Left renal pelvis (tissue), 4 donors: ENCODE measurements around the gene RAMAC. TPM values are rescaled to one million over a fixed set of nuclear protein-coding genes. Genes with fewer than 3 reads are reported as not detected.
"Not testable (repeated sequence)": the region's sequence is repeated elsewhere in the genome, so short reads cannot be mapped to it uniquely, and the experiment has no call there.

Experiments used
- DNase-seq, 4 donors: peaks; one replicate each; pipeline ENCODE4 v3.0.0-alpha.2; 2013; ENCODE audit warnings: low read depth in 4 of 4, low spot score in 3 of 4
- polyA plus RNA-seq, 4 donors: library from polyadenylated mRNA; unstranded; fragments of 120-200 nt; gene quantifications; one replicate each; pipeline ENCODE4 v1.2.1, GENCODE V29; 2013; ENCODE audit not compliant: insufficient read length in 4 of 4

The RAMAC gene
- polyA plus RNA-seq, 4 donors = 30.9 to 47.4 (median 41.7) TPM

DNA sequence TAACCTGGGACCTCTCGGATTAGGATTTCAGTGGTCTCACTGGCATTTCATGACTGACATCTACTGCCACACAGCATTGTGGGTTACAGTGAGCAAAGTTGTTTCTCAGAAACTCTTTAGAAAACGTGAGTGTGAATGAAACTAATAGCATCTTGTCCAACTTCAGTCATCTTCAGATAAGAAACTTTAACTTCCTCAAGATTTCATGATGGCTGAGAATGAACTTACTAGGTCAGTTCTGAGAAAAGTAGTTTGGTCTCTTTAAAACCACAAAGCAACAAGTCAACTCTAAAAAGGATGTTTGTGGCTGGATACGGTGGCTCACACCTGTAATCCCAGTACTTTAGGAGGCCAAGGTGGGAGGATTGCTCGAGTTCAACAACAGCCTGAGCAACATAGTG, 19.3 kb upstream of the RAMAC start:
- DNase-seq = no peak

DNA sequence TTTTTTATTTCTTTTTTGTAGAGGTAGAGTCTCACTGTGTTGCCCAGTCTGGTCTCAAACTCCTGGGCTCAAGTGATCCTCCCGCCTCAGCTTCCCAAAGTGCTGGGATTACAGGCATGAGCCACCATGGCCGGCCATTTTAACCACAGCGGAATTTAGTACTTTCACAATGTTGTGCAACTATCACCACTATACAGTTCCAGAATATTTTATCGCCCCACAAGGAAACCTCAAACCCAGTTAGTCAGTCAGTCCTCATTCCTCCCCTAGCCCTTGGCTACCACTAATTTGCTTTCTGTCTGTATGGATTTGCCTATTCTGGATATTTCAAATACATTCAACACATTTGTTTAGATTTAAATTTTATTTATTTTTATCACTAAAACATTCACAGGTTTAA, 17.9 kb upstream of the RAMAC start:
- no peak for DNase-seq

DNA sequence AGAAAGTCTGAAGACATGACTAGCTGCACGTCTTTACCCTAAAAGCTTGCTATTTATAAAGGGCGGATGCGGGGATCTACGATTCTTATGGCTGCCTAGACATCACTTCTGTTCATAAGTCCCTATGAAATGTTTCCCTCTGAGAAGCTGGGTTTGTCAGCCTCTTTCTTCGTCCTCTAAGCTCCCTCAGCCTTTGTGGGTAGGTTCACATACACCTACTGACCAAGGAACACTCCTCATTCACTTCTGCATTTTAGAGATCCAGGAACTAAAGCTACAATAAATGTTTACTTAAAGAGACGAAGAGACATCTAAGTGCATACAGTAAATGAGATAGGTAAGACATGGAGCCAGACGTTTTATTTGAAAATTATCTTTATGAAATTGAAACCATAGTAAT, 16.7 kb upstream of the RAMAC start:
- DNase-seq = no peak

DNA sequence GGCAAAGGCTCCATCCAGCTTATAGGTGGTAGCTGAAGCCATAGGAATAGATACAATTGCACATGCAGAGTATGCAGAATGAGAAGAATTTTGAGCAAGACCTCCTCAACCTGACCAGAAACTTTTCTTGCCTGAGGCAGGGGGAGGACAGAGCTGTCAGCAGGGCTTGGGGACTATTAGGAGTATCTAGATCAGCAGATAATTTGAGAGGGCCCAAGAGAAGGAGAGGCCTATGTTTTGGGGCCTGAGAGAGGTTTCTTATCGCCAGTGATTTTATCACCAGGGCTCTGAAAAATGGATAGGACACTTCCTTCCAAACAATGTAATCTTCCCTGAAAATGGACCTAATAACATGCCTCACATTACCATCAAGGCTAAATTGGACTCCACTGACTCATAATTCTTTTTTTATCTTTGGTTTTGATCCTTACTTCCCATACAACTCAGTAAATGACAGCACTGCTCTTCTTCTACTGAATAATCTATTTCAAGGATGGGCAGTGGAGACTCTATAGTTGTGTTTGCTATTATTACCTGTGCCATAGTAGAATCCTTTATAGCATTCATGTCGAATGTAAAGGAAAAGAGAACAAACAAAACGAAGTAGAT, 15.8 kb upstream of the RAMAC start:
- DNase-seq = no peak

DNA sequence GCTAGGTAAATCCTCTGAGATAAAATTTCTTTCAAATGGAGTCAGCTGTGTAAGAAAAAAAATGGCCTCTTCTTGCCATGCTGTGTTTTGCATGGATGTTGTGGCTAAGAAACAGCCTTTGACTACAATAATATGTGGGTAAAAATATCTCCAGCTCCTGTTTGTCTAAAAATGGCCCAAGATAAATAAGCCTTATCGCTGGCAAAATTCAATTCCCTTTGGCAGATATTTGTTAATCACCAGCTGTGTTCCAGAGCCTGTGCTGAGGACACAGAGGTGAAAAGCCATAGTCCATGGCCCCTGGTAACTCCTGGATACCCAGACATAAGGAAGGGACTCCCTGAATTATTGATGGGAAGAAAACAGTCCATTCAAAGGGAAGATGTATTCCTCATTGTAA, 15.3 kb upstream of the RAMAC start:
- no peak for DNase-seq

DNA sequence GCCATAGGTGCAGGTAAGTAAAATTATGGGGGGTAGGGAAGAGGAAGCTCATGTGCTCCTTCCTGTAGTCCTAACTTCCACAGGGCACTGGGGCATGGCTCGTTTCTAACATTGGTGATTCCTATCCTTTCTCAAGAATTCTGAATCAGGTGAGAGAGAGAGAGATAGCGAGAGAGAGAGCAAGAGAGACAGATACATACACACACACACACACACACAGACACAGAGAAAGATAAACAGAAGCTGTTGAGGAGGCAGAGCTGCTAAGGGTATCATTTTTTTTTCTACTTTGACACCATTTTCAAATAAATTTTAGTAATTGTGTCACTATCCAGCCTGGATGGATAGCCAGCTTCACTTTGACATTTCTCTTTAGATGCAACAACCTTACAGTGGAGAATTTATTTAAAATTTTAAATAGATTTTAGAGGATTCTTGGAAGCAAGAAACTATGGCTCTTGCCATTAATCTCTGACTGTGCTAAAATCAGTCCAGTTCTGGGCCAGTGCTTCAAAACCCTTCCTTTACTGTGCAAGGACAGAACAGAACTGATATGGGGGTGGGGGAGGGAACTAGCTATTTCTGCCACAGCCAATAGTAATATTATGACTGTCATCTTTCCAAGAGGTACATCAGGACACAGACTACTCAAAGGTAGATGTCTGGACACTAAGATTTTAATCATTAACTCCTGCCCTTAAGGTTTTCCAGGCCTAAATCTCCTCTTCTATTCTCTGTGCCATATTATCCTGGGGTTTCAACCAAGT, 14.6 kb upstream of the RAMAC start:
- DNase-seq = no peak

DNA sequence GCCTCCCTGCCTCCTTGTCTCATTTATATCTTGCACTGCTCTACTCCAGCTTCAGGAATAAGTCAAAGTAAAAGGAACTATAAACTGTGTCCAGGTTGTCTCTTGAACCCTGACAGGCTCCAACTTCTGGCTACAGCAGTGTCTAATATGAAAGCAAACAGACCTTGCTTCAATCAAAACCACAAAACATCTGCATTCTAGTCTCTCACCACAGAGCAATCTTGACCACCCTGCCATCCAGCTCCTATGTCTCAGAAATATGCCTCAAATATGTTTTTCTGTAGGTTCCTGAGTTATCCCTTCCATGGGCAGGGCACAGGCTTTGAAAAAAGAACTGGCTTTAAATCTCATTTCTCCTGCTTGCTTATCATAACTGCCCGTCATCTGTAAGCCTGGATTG, 13.0 kb upstream of the RAMAC start:
- DNase-seq = no peak

DNA sequence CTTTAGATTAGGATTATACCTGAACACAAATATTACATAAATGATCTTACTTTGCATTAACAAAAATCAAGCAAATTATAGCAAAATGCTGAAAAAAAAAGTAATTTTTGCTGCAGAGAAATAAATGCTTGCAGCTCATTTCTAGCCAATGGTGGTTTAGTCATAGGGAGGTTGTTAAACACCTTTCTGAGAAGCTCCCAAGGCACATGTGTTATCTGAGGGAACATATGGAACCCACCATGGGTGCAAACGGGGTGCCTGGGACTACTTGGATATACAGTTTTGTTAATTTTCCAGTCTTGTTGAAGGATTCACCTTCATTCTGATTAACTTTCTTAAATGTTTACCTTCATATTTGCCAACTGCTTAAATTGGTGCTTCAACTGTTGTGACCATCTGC, 8.9 kb upstream of the RAMAC start:
- DNase-seq = no peak

DNA sequence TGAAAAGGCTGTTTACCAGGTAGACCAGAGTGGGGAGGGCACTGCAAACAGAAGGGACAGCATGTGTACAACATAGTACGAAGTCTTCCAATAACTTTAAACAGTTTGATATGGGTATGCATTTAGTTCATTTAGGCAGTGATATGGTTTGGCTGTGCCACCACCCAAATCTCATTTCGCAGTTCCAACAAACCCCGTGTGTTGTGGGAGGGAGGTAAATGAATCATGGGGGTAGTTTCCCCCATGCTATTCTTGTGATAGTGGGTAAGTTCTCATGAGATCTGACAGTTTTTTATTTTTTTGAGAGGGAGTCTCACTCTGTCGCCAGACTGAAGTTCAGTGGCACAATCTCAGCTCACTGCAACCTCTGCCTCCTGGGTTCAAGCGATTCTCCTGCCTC, 7.6 kb upstream of the RAMAC start:
- no peak for DNase-seq

DNA sequence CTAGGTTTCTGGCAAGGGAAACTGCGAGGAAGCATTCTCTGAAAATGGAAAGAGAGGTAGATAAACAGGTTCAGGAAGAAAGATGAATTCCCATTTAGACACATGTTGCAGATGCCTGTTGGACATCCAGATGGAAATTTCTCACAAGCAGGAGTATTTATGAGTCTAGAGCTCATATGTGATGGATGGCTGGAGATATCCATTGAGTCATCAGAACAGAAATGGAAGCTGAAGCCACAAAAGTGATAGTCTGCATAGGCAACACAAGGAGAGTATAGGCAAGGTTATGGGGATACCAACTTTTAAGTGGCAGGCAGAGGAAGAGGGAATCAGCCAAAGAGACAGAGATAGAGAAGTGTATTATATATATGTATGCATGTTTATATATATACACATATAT, 6.3 kb upstream of the RAMAC start:
- DNase-seq = no peak

DNA sequence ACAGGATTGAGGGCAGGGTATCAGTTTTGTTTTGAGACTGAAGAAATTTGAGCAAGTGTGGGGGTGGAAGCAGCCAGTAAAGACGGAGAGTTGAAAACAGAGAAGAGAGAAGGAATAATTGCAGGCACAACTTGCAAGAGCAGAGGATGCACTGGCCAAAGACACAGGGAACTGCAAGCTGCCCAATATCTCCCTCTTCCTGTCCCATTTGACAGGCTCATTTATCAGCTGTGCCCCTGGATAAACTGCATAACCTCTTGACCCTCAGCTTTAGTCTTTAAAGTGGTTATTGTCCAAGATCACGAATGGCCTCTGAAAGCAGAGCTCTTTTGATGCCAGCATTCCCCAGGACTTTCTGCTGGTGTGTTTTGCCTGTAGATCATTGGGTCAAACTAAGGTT, 5.0 kb upstream of the RAMAC start:
- no peak for DNase-seq

DNA sequence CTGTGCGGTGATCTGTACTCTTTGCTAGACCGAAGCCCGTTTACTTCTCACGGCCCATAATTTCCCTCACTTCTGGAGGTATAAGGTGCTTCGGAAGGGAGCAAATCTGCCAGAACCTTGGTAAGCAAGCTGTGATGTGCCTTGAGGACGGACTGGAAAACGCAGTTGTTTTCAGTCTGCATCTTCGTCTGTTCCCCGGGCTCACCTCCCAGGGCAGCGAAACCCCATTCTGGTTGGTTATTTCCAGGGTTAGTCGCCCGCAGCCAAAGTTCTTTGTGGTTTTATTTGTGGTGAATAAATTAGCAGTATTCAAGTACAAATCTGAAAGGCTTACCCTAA, 401 bp downstream of the RAMAC start:
- no peak for DNase-seq

DNA sequence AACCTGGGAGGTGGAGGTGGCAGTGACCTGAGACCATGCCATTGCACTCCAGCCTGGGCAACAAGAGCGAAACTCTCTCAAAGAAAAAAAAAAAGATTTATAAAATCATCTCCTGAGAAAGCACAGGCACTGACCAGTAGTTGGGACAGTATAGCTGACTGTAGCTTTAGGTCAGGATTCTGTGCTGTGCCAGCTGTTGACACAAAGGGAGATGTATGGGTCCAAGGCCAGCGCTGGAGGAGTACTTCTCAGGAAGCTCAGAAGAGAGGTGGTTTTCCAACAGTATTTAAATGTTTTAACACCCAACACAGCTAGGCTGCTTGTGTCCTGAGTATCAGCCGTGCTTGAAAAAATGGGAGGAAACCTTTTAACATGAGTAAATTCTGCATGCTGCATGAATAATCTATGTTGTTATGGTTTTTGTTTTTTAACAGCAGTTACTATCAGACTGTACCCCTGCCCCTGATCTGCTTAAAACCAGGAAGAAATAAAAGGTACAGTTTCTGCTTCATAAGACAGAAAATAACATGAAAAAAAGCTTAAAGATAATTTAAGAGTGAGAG, 6.5 kb downstream of the RAMAC start:
- no peak for DNase-seq

DNA sequence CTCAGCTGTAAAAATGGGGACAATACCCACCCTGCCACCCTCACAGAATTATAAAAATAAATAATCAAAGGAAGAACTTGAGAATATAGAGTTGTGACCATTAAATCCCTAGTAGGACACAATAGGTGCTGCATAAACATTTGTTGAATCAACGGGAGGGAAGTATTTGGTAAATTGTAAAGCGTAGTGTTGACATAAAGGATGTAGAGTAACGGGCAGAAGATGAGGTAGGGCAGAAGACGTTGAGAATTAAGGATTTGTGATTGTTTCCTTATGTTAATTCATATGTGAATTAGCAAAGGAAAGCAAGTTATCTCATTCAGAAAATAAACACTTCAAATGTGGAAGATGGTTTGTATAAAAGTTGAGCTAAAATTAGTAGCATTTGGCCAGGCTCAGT, 7.1 kb downstream of the RAMAC start:
- no peak for DNase-seq

DNA sequence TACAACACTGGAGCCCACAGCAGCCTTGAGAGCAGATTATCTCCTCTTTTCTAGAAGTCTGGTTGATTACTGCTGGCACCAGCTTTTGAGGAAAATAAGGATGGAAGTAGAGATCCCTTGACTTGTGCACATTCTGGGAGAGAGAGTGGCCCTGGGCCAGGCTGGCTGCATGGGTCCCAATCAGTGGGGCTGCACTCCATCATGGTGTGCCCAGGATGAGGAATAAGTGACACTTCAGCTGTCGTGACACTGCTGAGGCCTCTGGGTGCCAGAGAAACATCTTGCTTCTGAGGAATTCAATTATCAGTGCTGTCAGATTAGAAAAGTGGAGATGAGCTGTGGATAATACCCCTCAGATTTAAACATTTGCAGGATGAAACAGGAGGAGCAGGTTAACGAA, 9.1 kb downstream of the RAMAC start:
- DNase-seq = no peak

DNA sequence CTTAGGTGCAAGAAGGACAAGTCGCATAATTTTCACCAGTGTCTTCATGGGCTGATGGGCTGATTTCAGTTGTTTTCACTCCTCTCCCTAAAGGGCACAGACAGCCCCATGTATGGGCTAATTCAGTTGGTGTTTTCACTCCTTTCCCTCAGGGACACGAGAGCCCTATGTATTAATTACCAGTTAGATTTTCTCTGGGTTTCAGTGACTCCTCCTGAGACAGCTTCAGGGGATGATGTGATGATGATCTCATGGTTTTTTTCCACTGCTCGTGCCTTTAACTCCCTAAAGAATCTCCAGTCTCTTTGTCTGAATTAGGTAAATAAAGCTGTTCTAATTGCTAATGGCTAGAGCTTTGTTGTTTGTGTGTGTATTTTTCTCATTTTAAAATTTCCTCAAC, 9.9 kb downstream of the RAMAC start:
- DNase-seq = no peak

DNA sequence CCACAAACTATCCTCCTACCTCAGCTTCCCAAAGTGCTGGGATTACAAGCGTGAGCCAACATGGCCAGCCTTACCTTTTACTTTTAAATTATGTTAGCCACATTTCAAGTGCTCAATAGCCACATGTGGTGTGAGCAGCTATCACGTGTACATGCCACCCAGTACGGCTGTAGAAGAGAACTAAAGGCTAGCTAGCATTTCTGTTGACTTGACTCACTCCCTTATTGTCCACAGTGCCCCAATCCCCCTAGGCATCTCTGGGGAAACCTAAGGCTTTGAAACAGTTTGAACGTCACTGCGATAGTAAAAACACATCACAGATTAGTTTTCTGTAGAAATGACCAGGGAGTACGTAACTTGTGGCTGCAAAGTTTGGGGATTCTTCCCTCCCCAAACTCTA, 13.4 kb downstream of the RAMAC start:
- no peak for DNase-seq

DNA sequence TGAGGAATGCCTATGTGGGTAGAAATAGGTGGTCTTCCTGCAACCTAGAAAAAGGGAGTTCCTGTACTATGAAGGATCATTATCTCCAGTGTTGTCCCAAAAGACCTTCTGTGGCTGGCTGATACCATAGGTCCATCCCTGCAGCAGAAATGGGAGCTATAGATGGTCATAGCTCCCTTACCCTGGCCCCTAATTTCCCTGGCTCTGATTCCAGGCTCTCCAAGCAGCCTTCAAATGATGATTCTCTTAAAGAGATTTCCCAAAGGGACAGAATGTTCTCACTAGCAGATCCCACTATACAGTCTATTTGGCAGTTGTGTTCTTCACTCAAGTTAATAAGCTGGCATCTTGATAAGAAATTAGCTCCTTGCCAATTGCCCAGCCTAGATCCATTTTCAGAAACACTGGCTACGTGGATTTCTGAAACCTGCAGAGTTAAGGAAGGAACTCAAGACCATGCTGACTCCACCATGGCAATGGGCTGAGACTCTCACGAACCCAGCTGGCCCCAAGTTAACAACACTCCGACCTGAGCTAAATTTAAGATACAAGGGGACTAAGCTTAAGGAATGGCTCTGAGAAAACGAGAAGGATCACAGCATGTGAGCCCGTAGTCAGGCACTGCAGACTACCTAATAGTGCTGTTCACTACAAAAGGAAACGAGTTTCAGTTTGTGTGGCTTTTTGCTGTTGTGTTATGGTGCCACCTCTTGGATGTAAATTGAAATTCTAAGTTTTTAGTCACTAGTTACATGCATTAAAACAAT, 14.1 kb downstream of the RAMAC start:
- DNase-seq = peak in 1 of 4 donors; percentile 39

DNA sequence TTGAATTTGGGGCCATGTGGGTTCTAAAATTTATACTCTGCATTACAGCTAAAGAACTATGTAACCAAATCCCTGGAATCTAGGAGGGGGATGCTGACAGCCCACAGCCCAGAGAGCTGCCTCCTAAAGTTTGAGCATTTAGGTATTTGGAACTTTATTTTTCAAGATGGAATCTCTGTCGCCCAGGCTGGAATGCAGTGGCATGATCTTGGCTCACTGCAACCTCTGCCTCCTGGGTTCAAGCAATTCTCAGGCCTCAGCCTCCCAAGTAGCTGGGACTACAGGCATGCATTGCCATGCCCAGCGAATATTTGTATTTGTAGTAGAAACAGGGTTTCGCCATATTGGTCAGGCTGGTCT, 14.6 kb downstream of the RAMAC start:
- DNase-seq = not testable (repeated sequence)

DNA sequence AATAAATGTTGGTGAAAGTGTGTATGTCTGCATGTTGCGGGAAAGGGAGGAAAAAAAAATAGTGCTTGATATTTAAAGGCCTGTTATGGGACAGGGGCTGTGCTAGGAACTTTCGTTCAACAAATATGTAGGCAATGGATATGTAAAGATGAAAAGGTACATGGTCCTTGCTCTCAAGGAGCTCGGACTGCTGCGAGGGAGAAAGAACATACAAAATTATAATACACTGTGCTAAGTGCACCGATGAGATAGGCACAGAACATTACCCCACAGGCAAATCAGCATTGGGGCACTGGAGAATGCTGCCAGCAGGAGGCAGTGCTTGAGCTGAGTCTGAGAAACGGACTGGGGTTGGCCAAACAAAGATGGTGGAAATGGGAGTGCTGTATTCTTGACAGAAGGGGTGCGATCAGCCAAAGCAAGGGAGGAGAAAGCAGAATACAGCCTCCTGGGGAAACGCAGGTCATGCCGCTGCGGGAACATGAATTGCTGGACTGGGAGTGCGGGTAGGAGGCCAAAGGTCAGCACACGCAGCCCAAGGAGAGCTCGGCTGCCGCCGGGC, 24.8 kb downstream of the RAMAC start:
- peak in 3 of 4 donors; percentile 49 to 59 (median 54) for DNase-seq

DNA sequence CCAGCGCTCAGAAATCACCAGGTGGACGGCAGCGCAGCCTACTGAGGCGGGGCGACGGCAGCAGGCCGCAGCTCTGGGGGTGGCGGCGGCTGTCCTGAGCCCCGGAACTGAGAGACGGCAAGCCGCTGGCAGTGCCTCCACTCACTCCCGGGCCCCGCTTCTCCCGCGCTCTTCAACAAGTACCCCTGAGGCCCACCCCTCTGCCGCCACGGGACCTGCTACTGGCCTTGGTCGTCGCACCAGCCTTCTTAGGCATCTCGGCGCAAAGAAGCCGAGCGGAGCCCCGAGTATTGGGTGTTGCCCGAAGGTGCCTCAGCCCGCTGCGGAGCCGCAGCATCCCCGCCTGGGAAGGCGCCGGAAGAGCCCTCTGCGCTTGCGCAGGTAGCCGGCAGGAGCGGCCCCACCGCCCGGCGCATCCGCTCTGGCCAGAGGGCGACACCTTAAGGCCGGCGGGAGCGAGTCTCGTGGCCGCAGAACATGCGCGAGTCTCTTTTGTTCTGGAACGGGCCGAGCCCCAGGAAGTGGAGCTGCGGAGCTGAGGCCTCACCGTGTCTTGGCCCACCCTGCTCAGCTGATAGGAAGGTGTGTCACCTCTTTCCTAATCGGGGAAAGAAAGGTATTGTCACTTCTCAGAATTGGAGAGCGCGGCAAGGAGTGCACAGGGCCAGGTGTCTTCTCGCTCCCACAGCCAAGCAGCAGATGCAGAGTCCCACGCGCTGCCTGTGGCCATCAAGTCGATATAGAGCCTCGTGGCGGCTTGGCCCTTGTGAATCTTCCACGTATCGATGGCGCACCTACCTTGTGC, 25.5 kb downstream of the RAMAC start, which contains the start of gene C15orf40:
TSS of gene C15orf40 (minus strand) at position 369 of the 805 bp plus-strand sequence. CDS start at position 337, 32 bp downstream.
- peak; percentile 79 to 85 (median 82) for DNase-seq
